Measurements from ENCODE around the gene PTOV1.
"Not testable (repeated sequence)": the region's sequence is repeated elsewhere in the genome, so short reads cannot be mapped to it uniquely, and the experiment has no call there.

PTOV1 gene

DNA sequence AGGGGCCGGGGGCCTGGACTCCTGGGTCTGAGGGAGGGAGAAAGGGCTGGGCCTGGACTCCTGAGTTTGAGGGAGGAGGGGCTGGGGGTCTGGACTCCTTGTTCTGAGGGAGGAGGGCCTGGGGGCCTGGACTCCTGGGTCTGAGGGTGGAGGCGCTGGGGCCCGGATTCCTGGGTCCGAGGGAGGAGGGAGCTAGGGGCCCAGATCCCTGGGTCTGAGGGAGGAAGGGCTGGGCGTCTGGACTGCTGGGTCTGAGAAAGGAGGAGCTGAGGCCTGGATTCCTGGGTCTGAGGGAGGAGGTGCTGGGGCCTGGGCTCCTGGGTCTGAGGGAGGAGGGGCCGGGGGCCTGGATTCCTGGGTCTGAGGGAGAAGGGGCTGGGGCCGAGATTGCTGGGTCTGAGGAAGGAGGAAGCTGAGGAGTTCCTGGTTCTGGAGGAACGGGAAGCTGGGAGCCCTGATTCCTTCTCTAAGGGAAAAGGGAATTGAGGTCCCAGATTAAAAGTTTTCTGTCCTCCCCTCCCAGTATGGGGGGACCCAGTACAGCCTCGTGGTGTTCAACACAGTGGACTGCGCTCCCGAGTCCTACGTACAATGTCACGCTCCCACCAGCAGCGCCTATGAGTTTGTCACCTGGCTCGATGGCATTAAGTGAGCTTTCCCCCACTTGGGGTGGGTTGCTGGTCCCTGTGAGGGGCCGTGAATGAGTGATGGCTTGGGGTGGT, 32.1 kb upstream of the PTOV1 start:
- DNase-seq: no peak

DNA sequence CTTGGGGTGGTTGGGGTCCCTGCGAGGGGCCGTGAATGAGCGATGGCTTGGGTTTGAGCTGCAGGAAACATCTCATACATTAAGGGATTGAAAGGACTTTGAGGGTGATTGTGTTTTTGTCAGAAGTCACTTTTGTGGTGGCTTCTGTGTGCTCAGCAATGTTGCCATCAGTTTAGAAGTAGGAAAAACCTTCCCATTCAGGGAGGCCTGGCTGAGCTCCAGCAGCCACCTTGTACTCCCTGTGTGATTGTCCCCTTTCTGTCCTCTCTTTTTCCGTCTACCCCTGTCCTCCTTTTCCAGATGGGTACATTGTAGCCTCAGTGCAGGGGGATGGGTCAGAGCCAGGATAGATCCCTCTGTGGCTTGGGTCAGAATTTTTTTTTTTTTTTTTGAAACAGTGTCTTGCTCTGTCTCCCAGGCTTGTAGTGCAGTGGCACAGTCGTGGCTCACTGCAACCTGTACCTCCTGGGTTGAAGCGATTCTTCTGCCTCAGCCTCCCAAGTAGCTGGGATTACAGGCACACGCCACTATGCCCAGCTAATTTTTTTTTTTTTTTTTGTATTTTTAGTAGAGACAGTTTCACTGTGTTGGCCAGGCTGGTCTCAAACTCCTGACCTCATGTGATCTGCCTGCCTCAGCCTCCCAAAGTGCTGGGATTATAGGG, 31.4 kb upstream of the PTOV1 start:
- not testable (repeated sequence) for DNase-seq

DNA sequence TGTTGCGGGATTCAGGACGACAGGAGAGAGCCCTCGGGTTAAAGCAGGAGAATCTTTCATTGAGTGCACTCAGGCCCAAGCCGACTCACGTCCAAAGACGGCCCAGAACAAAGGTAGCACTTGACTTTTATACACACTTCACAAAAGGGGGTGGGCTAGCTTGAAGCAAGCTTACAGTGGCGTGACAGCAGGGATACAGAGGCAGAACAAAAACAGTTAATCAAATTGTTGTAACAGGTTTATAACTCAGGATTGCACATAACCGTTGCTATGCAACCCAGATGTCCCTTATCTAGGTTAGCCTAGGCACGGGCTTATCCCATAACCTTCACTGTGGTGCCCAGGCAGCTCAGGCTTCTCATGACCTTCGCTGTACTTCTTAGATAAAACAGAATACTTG, 30.8 kb upstream of the PTOV1 start:
- DNase-seq: peak; percentile 37

DNA sequence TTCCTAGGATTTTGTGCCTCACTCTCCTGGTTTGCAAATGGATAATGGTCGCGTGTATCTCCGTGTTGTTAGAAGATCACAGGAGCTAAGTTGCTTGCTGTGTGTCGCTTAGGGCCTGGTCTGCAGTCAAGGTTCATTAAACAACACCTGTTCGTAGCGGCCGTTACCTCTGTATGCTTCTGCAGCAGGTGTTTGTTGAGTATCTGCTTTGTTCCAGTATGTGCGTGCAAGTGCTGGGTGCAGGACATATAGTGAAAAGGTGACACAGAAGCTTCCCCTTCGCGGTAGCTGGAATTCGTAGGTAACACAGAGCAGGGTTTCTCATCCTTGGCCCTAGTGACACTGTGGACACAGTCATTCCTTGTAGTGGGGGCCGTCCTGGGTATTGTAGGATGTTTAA, 27.5 kb upstream of the PTOV1 start:
- DNase-seq: peak; percentile 60

DNA sequence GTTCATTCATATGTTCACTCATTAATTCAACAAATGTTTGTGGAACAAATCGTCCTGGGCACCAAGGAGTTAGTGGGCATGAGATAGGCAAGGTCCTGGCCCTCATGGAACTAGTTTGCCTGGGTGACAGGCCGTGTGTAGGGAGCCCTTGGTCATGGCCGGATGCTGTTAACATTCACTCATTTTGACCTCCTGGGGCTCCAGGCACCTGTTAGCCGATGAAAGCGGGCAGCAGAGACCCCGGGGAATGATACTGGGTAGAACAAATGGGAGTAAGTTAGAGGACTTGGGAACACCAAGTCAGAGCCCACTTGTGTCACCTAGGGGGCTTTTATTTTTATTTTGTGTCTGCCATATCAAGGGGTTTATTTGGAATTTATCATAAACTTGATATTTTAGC, 26.3 kb upstream of the PTOV1 start:
- DNase-seq: no peak

DNA sequence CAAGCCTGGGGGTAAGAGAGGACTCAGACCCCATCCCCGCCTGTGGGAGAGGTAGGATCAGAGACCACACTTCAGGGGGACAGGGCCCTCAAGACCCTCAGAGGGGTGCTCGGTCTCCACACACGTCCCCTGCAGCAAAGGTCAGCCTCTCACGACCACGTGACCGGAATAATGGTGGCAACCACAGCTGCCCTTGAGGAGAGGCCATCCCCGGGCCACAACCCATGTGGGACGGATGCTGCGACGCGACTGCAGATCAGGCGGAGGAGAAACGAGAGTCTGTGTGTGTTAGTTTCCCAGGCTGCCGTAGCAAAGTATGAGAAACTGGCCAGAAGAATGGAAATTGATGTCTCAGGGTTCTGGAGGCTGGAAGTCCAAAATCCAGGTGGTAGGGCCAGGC, 23.9 kb upstream of the PTOV1 start:
- DNase-seq: no peak

DNA sequence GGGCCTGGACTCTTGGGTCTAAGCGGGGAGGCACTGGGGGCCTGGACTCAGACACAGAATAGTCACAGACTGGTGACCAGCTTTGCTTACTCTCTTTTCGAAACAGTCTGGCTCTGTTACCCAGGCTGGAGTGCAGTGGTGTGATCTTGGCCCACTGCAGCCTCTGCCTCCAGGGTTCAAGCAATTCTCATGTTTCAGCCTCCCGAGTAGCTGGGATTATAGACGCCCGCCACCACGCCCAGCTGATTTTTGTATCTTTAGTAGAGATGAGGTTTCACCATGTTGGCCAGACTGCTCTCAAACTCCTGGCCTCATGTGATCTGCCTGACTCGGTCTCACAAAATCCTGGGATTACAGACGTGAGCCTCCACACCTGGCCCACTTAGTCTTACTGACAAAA, 21.8 kb upstream of the PTOV1 start:
- no peak for DNase-seq

DNA sequence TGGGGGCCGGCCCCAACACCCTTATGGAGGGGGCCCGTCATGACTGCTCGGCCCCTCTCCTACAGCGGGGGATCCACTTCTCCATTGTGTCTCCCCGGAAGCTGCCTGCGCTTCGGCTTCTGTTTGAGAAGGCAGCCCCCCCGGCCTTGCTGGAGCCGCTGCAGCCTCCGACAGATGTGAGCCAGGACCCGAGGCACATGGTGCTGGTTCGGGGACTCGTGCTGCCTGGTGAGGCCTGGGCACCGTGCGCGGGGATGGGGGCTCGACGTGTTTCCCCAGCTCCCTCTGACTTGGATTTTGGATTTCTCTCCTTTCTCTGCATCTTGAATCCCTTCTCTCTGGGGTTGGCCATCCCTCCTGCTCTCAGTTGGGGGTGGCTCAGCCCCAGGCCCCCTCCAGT, 21.2 kb upstream of the PTOV1 start:
- no peak for DNase-seq

DNA sequence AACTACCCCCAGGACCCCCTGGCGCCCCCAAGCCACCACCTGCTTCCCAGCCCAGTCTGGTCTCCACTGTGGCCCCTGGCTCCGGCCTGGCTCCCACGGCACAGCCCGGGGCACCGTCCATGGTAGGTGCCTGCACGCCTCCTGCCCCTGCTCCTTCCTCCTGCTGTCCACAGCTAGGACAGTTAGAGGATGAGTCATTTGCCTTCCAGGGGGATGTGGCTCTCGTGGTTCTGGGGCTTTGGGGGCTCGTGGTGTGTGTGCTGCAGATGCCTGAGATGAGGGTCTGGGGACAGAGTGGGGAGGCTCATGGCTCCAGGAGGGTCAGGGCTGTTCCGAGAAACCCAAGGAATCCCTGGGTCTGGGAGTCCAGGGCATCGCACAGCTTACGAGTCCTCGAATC, 20.2 kb upstream of the PTOV1 start:
- no peak for DNase-seq

DNA sequence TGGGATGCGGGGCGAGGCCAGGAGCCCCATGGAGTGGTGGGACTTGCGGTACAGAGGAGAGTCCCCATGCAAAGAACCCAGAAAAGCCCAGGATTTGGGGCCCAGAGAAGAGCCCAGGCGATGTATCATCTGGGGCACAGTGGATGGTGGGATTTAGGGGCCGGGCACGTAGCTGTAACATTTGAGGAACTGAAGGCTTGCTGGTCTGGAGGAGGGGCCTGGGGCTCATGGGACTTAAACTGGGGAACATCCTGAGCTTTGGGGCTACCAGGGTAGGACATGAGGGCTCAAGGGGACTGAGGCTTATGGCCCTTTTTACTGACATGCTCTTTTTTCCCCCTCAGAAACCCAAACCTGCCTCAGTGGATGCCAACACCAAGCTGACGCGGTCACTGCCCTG, 19.4 kb upstream of the PTOV1 start:
- DNase-seq: no peak

DNA sequence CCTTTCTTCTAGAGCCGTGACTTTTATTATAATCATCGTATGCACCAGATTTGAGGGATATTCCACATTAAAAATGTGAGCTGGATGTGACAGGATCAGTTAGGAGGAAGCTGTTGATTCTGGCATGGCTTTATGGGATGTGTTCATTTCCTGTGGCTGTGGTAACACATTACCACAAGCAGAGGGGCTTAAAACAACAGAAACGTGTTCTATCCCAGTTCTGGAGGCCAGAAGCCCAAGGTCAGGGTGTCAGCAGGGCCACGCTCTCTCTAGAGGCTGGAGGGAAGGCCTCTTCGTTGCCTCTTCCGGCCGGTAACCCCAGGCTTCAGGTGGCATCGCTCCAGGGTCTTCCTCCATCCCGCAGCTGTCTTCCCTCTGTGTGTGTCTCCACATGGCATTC, 18.4 kb upstream of the PTOV1 start:
- DNase-seq: no peak

DNA sequence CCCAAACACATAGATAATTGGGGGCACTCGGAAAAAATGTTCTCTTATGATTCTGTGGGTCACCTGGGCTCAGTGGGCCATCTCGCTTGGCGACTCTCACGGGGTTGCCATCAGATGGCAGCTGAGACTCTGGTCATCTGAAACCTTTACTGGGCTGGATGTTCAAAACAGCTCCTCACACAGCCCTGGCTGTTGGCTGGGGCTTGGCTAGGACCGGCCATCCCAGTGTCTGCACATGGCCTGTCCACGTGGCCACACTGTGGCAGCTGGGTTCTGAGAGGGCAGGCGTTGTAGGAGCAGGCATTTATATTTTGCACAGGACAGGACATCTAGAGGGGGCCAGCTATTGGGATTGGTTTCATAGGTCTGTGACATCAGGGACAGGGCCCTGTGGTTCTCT, 17.4 kb upstream of the PTOV1 start:
- DNase-seq: no peak

DNA sequence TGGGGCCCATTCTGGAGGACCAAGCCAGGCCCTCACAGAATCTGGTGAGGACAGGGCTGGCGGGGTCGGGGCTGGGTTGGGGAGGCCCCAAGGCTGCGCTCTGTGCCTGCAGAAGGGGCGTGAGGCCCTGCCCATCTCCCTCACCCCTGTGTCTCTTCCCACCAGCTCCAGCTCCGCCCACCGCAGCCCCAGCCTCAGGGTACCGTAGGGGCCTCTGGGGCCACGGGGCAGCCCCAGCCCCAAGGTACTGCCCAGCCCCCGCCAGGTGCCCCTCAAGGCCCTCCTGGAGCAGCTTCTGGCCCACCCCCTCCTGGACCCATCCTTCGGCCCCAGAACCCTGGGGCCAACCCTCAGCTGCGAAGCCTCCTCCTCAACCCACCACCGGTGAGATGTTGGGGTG, 15.4 kb upstream of the PTOV1 start:
- DNase-seq: no peak

DNA sequence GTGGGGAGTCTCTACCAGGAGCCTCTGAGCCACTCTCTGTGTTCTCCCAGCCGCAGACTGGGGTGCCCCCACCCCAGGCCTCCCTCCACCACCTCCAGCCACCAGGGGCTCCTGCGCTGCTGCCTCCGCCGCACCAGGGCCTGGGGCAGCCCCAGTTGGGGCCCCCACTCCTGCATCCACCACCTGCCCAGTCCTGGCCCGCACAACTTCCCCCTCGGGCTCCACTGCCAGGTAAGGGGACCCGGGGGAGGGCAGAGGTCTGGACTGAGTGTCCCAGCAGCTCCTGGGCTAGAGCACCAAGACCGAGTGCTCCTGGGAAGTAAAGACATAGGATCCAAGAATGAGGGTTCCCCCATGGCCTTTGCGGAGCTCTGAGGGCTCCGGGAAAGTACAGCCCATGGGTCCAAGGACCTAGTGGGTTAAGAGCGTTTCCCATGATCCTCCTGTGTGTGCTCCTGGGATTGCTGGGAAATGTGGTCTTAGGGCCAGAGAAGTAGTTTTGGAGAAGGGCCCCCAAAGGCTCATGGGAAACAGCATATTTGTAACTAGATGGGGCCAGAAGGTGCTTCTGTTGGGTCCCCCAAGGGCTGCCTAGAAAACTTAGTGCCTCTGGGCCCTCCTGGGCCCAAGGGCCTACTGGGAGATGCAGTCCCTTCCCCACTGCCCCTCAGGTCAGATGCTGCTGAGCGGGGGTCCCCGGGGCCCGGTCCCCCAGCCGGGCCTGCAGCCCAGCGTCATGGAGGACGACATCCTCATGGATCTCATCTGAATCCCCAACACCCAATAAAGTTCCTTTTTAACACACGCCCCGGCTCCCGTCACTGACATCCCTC, 14.6 kb upstream of the PTOV1 start:
- DNase-seq: no peak

DNA sequence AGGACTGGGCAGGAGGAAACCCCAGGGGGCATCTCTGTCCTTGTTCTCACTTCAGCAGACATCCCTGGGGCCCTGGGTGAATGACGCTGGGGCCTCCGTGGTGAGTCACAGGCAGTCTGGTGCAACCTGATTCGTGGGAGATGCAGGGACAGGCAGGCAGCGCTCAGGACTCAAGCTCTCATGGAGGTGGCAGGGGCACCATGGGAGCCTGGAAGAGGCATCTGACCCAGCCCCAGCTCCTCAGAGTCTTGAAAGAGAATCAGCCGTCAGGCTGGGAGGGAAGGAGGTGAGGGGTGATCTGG, 14.0 kb upstream of the PTOV1 start:
- DNase-seq: no peak

DNA sequence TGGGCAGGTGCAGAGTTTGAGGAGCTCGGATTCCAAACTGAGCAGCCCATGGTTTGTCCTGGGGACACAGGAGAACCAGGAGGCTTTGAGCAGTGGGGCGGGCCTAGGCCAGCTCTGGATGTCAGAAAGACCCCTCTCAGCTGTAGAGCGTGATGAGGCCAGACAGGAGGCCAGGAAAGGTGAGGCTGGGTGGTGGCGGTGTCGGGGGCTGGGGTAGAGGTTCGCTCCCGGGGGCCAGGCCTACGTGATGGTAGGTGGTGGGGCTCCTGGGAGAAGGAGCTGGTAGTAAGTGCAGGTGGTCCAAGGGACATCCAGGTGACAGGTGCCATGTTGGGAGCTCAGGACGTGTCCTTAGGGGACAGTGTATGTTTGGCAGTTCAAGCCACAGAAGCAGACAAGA, 13.5 kb upstream of the PTOV1 start:
- no peak for DNase-seq

DNA sequence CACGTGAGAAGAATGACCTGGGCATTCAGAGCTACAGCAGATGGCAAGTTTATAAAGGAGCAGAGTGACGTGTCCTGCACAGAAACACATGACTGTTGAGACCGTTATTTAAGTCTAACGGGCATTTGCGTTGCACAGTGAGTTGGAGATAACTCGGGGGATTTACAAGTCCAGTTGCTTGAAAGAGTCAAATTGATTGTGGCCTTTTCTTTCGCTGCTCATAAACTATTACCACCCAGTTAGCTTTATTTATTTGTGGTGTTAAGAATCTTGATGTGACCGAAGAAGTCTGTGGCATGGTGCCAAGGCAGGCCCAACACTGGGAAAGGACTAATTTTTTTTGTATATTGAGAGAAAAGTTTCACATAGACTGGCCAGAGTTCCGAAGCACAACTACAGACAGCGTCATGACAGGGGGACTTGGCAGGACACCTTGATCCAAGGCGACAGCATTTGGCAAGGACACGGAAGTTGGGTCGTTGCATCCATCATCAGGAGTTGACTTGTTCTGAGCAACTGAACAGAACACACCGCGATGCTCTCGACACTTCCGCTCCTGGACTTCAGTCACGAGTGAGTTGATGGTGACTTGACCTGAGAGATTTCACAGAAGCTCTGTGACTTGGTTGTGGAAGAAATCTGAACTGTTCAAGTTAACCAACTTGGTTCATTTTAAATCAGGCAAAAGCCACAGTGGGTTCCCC, 11.9 kb upstream of the PTOV1 start:
- no peak for DNase-seq

DNA sequence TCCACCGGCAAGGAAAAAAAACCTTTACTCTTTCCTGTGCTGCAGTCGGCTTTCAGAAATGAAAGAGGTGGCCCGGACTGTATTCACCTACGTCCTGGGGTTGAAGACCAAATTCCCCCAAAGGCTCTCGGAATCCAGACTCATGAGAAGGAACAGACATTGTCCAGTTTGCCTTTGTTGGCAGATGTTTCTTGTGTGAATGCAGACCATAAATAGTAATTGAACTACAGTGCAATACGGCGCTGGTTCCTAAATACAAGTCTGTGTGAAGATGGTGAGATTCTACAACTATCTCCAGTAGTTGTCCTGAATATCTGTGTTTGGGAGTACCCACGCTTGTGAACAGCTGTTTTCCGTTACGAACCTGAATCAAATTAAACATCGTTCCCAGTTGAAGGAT, 11.2 kb upstream of the PTOV1 start:
- no peak for DNase-seq

DNA sequence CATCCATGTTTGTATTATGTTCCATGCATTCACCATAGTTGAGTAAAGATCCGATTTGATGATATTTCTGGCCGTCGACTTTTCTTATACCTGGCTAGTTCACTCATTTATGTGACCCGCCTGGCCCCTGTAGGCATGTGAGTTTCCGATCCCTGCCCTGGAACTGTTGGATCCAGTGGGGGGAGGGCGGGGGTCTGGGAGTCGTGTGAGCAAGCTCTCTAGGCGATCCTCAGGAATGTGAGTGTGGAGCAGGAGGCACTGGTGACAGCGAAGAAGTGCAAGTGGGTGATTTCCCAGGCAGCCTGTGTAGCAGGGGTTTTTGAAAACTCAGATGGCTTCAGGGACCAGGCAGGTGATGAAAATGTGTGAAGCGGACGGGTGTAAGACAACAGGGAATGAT, 10.6 kb upstream of the PTOV1 start:
- no peak for DNase-seq

DNA sequence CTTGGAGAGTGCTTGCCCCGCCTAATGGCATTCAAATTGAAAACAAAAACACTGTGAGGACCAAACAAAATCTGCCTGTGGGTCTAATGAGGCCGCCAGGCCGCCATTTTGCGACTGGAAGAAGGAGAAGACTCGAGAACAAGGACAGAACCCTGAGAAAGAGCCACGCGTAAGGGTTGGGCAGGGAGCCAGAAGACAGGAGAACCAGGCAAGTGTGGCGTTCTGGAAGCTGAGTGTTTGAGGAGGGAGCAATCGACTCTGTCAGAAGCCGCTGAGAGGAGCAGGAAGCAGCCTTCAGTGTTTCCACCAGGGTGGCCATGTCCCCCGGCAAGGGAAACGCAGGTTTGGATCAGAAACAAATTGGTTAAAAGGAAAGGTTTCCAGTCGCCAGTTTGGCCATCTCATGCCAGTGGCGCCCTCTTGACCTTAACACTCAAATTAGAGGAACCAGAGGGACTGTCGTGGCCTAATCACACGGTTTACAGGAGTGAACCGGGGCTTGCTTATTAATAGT, 10.2 kb upstream of the PTOV1 start:
- DNase-seq: no peak

DNA sequence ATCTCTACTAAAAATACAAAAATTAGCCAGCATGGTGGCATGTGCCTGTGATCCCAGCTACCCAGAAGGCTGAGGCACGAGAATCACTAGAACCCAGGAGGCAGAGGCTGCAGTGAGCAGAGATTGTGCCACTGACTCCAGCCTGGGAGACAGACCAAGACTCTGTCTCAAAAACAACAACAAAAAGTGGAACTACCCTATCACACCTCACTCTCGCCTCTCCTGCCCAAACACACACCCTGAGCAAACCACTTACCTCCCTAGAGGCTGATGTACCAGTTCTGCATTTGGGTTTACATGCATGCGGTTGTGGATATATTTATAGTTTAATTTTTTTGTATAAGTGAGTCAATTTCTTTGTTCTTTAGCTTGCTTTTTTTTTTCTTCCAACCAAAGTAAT, 7.7 kb upstream of the PTOV1 start:
- DNase-seq: no peak

DNA sequence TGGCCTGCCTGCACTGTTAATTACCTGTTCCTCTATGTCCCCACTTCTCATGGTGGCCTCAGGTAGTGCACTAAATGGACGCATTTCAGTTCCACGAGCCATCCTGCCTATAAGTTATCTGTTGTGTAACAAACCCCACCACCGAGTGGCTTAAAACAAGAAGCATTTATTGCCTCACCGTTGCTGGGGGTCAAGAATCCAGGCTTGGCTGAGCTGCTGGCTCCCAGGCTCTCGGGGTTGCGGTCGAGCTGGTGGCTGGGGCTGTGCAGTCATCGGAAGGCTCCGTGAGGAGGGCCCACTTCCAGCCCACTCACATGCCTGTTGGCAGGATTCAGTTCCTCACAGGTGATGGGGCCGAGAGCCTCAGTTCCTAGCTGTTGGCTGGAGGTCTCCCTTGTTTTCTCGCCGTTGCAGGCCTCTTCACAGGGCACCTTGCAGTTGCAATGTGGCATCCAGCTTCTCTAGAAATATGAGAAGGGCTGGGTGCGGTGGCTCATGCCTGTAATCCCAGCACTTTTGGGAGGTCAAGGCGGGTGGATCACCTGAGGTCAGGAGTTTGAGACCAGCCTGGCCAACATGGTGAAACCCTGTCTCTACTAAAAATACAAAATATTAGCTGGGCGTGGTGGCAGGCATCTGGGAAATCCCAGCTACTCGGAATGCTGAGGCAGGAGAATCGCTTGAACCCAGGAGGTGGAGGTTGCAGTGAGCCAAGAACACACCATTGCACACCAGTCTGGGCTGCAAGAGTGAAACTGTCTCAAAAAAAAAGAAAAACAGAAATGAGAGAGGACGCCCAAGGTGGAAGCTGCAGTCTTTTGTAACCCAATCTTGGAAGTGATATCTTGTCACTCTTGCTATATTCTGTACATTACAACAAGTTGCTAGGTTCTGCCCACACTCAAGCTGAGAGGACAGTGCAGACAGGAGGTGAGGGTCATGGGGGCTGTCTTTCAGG, 6.5 kb upstream of the PTOV1 start:
- no peak for DNase-seq

Measured in NCI-H2171 treated with DMSO at 0.1 percent for 48 hours (cell line).